Umbilical cord (tissue), 2 donors: ENCODE measurements around the gene TBC1D19. TPM values are rescaled to one million over a fixed set of nuclear protein-coding genes. Genes with fewer than 3 reads are reported as not detected.
"Not testable (repeated sequence)": the region's sequence is repeated elsewhere in the genome, so short reads cannot be mapped to it uniquely, and the experiment has no call there.

Experiments
- DNase-seq: peaks from one replicate; pipeline ENCODE4 v3.0.0-alpha.2; 2015; ENCODE audit warnings: low spot score
- total RNA-seq: library from RNA; depleted of rRNA; stranded (reverse); fragments of >200 nt; gene quantifications from one replicate; pipeline ENCODE4 v1.2.3, GENCODE V29; 2014; ENCODE audit warnings: low replicate concordance; ENCODE audit not compliant: insufficient read depth

The TBC1D19 gene
- 121 TPM for total RNA-seq

GRCh38 chr4:26583865-26584652 lies at the start of gene TBC1D19:
TBC1D19 (plus strand) TSS chr4:26584084; CDS start chr4:26584194, 110 bp downstream.
- DNase-seq, result peak; percentile 95

GRCh38 chr4:26542991-26543390 lies 40.9 kb upstream of the TBC1D19 start:
- DNase-seq, result peak; percentile 50

- DNase-seq, result no peak
Observed at GRCh38 chr4:26544421-26544820, 39.5 kb upstream of the TBC1D19 start.

GRCh38 chr4:26548379-26548778 lies 35.5 kb upstream of the TBC1D19 start:
- not testable (repeated sequence) for DNase-seq

GRCh38 chr4:26557164-26557563 lies 26.7 kb upstream of the TBC1D19 start:
- no peak for DNase-seq

GRCh38 chr4:26558166-26558895 lies 25.6 kb upstream of the TBC1D19 start:
- no peak for DNase-seq

- no peak for DNase-seq
Observed at GRCh38 chr4:26566133-26566532, 17.8 kb upstream of the TBC1D19 start.

- peak; percentile 64 for DNase-seq
Observed at GRCh38 chr4:26568446-26568994, 15.4 kb upstream of the TBC1D19 start.

GRCh38 chr4:26570596-26570995 lies 13.3 kb upstream of the TBC1D19 start:
- DNase-seq, result no peak

GRCh38 chr4:26573389-26573794 lies 10.5 kb upstream of the TBC1D19 start:
- DNase-seq, result no peak

GRCh38 chr4:26574563-26574962 lies 9.3 kb upstream of the TBC1D19 start:
- DNase-seq, result no peak

GRCh38 chr4:26576231-26576739 lies 7.6 kb upstream of the TBC1D19 start:
- DNase-seq, result no peak

- DNase-seq, result no peak
Observed at GRCh38 chr4:26577066-26577465, 6.8 kb upstream of the TBC1D19 start.

GRCh38 chr4:26579169-26579568 lies 4.7 kb upstream of the TBC1D19 start:
- no peak for DNase-seq

- not testable (repeated sequence) for DNase-seq
Observed at GRCh38 chr4:26581341-26581740, 2.5 kb upstream of the TBC1D19 start.

GRCh38 chr4:26583538-26583864 lies 383 bp upstream of the TBC1D19 start:
- DNase-seq, result no peak

GRCh38 chr4:26584725-26585124 lies 841 bp downstream of the TBC1D19 start:
- no peak for DNase-seq

GRCh38 chr4:26589705-26590104 lies 5.8 kb downstream of the TBC1D19 start:
- DNase-seq, result no peak

- no peak for DNase-seq
Observed at GRCh38 chr4:26590639-26591038, 6.8 kb downstream of the TBC1D19 start.

GRCh38 chr4:26593557-26593956 lies 9.7 kb downstream of the TBC1D19 start:
- DNase-seq, result not testable (repeated sequence)

GRCh38 chr4:26594371-26594770 lies 10.5 kb downstream of the TBC1D19 start:
- DNase-seq, result no peak

- DNase-seq, result no peak
Observed at GRCh38 chr4:26594778-26595177, 10.9 kb downstream of the TBC1D19 start.
